ENCODE data around the gene SULT6B1.

Gene SULT6B1

DNA sequence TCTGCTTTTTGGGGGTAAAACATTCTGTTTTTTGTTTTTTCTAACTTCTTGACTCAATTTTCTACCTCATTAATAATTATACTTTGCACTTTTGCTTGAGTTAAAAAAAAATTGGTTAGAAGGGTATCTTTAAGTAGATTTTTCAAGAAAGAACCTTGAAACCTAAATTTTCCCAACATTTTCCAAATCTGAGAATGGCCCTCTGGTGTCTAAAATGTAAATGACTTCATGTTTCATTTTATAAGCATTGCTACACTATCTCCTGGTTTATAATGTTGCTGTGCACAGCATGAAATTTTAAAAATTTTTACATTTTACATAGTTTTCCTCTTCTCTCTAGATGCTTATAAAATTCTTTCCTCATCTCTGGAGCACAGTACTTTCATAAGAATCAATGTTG lies 45.9 kb downstream of the SULT6B1 start:
- Histone ChIP-seq H3K36me3 (ENCODE audit: control insufficient read depth in 1 of 2, insufficient read depth in 2 of 2, low read length in 2 of 2) (peaks cover 18 to 66% of the 10 kb centered on the region in 2 donors), H3K27ac (ENCODE audit: low read length) (no peak overlapping the region), H3K4me1 (ENCODE audit: control insufficient read depth in 1 of 2, insufficient read depth in 2 of 2, low read length in 2 of 2) (no peaks in the 10 kb centered on the region), H3K27me3 (ENCODE audit: low read depth, low read length) (no peaks in the 10 kb centered on the region), H3K4me3 (ENCODE audit: low read depth in 1 of 2, low read length in 2 of 2) (no peak overlapping the region), H3K9me3 (ENCODE audit: control insufficient read depth in 1 of 2, low read length in 2 of 2) (no peaks in the 10 kb centered on the region)

DNA sequence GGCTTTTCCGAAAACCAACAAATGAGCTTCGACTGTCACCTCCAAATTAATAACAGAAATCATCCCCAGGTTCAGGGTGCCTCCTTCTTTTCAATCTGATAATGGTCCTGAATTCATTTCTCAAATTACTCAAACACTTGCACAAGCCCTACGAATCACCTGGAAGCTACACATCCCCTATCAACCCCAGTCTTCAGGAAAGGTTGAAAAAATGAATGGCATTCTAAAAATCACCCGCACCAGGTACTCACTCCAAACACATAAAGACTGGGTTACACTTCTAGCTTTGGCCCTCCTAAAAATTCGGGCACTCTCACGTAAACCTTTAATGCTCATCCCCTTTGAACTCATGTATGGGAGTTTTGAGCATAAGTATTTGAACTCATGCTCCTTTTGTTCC lies 55.6 kb downstream of the SULT6B1 start:
- Histone ChIP-seq H3K9me3 (ENCODE audit: control insufficient read depth in 1 of 2, low read length in 2 of 2) (no peaks in the 10 kb centered on the region), H3K4me3 (ENCODE audit: low read depth in 1 of 2, low read length in 2 of 2) (no peak overlapping the region), H3K27ac (ENCODE audit: low read length) (no peak overlapping the region), H3K4me1 (ENCODE audit: control insufficient read depth in 1 of 2, insufficient read depth in 2 of 2, low read length in 2 of 2) (no peaks in the 10 kb centered on the region), H3K27me3 (ENCODE audit: low read depth, low read length) (no peaks in the 10 kb centered on the region), H3K36me3 (ENCODE audit: control insufficient read depth in 1 of 2, insufficient read depth in 2 of 2, low read length in 2 of 2) (peaks cover 42 to 83% of the 10 kb centered on the region in 2 donors)

DNA sequence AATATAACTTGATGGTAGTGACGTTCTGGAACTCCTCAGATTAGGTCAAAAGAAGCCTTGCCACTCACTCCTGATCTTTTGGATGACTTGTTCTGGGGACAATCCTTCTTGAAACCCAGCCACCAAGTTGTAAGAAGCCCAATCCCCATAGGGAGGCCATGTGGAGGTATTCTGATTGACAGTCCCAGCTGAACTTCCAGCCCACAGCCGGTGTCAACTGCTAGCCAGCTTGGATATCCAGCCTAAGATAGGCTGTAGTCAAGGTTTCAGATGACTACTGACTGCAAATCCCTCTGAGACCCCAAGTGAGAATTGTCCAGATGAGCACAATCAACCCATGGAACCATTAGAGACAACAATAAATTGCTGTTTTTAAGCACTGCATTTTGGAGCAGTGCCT lies 63.1 kb downstream of the SULT6B1 start:
- Histone ChIP-seq H3K4me1 (ENCODE audit: control insufficient read depth in 1 of 2, insufficient read depth in 2 of 2, low read length in 2 of 2) (no peaks in the 10 kb centered on the region), H3K4me3 (ENCODE audit: low read depth in 1 of 2, low read length in 2 of 2) (no peak overlapping the region), H3K9me3 (ENCODE audit: control insufficient read depth in 1 of 2, low read length in 2 of 2) (no peaks in the 10 kb centered on the region), H3K27me3 (ENCODE audit: low read depth, low read length) (no peaks in the 10 kb centered on the region), H3K27ac (ENCODE audit: low read length) (no peak overlapping the region), H3K36me3 (ENCODE audit: control insufficient read depth in 1 of 2, insufficient read depth in 2 of 2, low read length in 2 of 2) (peaks cover 29 to 64% of the 10 kb centered on the region in 2 donors)

DNA sequence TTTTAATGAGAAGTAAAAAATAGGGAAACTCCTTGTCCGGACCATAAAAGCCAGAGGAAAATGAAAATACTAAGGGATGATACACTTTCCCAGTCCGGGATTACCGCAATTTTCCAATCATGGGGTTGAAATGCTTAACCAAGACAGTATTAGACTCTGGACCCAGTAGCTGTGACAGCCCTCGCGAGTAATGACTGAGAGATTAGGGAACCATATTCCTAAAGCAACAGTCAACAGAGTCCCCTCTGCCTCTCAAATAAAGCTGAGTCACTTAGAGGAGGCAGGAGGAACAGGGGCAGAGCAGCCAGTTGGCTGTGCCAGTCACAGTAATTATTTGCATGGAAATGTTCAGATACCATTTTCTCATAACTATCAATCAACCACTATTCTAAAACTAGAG lies 69.3 kb downstream of the SULT6B1 start:
- no peak overlapping the region for H3K27ac ChIP-seq (ENCODE audit: low read length)
- no peaks in the 10 kb centered on the region for H3K27me3 ChIP-seq (ENCODE audit: low read depth, low read length)
- H3K9me3 ChIP-seq (ENCODE audit: control insufficient read depth in 1 of 2, low read length in 2 of 2) = no peaks in the 10 kb centered on the region
- H3K4me1 ChIP-seq (ENCODE audit: control insufficient read depth in 1 of 2, insufficient read depth in 2 of 2, low read length in 2 of 2) = no peaks in the 10 kb centered on the region
- peaks cover 42 to 59% of the 10 kb centered on the region in 2 donors for H3K36me3 ChIP-seq (ENCODE audit: control insufficient read depth in 1 of 2, insufficient read depth in 2 of 2, low read length in 2 of 2)
- no peak overlapping the region for H3K4me3 ChIP-seq (ENCODE audit: low read depth in 1 of 2, low read length in 2 of 2)

All from muscle layer of duodenum (tissue), 2 donors.